DMS53 treated with DMSO at 0.1 percent for 48 hours (cell line): ENCODE data around the gene ALX4.

Source experiments
- DNase-seq: peaks from one replicate; lab custom pipeline; 2025; ENCODE audit not compliant: unreplicated experiment; lab: John Stamatoyannopoulos, UW

ALX4 gene

GRCh38 chr11:44269369-44270351, 40.3 kb downstream of the ALX4 start:
- no peak for DNase-seq

- no peak for DNase-seq
Observed at GRCh38 chr11:44268614-44269080, 41.3 kb downstream of the ALX4 start.

- DNase-seq: no peak
Observed at GRCh38 chr11:44267750-44268613, 42.0 kb downstream of the ALX4 start.

- DNase-seq: no peak
Observed at GRCh38 chr11:44267006-44267749, 42.8 kb downstream of the ALX4 start.

- no peak for DNase-seq
Observed at GRCh38 chr11:44266056-44266780, 43.7 kb downstream of the ALX4 start.

GRCh38 chr11:44264761-44265160, 45.2 kb downstream of the ALX4 start:
- no peak for DNase-seq

- no peak for DNase-seq
Observed at GRCh38 chr11:44264438-44264749, 45.5 kb downstream of the ALX4 start.

GRCh38 chr11:44263738-44264437, 46.1 kb downstream of the ALX4 start:
- DNase-seq: no peak

- no peak for DNase-seq
Observed at GRCh38 chr11:44261800-44262591, 47.9 kb downstream of the ALX4 start.

GRCh38 chr11:44260081-44260480, 49.9 kb downstream of the ALX4 start:
- no peak for DNase-seq

GRCh38 chr11:44258839-44259420, 51.0 kb downstream of the ALX4 start:
- no peak for DNase-seq

- no peak for DNase-seq
Observed at GRCh38 chr11:44258190-44258489, 51.8 kb downstream of the ALX4 start.

- DNase-seq: no peak
Observed at GRCh38 chr11:44257338-44258189, 52.4 kb downstream of the ALX4 start.

GRCh38 chr11:44256673-44257291, 53.2 kb downstream of the ALX4 start:
- DNase-seq: no peak

GRCh38 chr11:44255406-44256071, 54.4 kb downstream of the ALX4 start:
- DNase-seq: no peak

- DNase-seq: no peak
Observed at GRCh38 chr11:44252999-44253602, 56.8 kb downstream of the ALX4 start.

GRCh38 chr11:44250421-44250820, 59.5 kb downstream of the ALX4 start:
- no peak for DNase-seq
